Activated naive CD4-positive, alpha-beta T cell (primary cell): ENCODE measurements around the gene ZNF793.

Experiments
- DNase-seq, 4 experiments: peaks; one replicate each; lab custom pipeline; 2025; lab: John Stamatoyannopoulos, UW

ZNF793 gene

GRCh38 chr19:37565370-37565669, 58.6 kb downstream of the ZNF793 start:
- DNase-seq: no peak

- no peak for DNase-seq
Measured at GRCh38 chr19:37572203-37572602, 65.5 kb downstream of the ZNF793 start.

- no peak for DNase-seq
Measured at GRCh38 chr19:37583340-37583739, 76.6 kb downstream of the ZNF793 start.
